Gastrocnemius medialis (tissue), 4 donors: ENCODE measurements around the gene GTF2H2.
"Not testable (repeated sequence)": the region's sequence is repeated elsewhere in the genome, so short reads cannot be mapped to it uniquely, and the experiment has no call there.

ENCODE experiments used
- CTCF ChIP-seq, 5 experiments: fragments of 450-650 bp in 3 of 5; fragments of 200-600 bp in 2 of 5; sonication (generic) in 2 of 5; IDR thresholded peaks in 4 of 5; conservative IDR thresholded peaks in 1 of 5; 1 replicate in 4 of 5; 2 replicates in 1 of 5; pipeline ENCODE4 v1.5.1; 2016 to 2019; ENCODE audit warnings: antibody characterized with exemption in 5 of 5, mild to moderate bottlenecking in 3 of 5, moderate library complexity in 3 of 5
- POLR2A ChIP-seq, 2 donors: fragments of 450-650 bp; IDR thresholded peaks; one replicate each; pipeline ENCODE4 v1.6.1; 2017; ENCODE audit warnings: antibody characterized with exemption in 2 of 2, mild to moderate bottlenecking in 2 of 2, moderate library complexity in 2 of 2

DNA sequence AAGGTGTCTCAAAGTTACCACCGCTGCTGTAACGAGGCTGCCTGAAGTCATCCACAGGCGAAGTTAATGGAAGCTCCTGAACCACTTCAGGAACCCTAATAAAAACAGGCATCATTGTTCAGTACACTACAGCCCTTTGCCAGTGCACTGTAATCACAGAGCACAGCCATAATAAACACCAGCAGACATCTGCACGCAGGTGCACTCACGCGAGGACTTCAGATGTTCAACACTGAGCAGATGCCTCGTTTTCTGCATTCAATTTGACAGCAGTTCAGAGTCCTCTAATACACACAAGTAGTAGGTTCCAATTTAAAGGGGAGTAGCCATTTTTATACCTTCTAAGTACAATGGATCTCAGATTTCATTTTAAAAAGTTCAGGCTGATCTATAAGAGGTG, 15.4 kb upstream of the GTF2H2 start:
- TF ChIP-seq CTCF (IDR thresholded peaks at IDR 0.05 in 4 of 5, conservative IDR thresholded peaks at IDR 0.05 in 1 of 5); POLR2A (IDR thresholded peaks at IDR 0.05): not testable (repeated sequence)
